HepG2 (cell line): ENCODE results near the gene TIPIN. TPM values are rescaled to one million over a fixed set of nuclear protein-coding genes. Genes with fewer than 3 reads are reported as not detected.

Source experiments
- HHEX ChIP-seq: IDR thresholded peaks from 2 replicates; pipeline ENCODE4 v1.6.1; 2016; ENCODE audit warnings: control low read depth
- HOXD1 ChIP-seq: sonication (generic); formaldehyde crosslinking; IDR thresholded peaks from 2 replicates; pipeline ENCODE4 v1.5.0; 2020; ENCODE audit warnings: missing genetic modification reagents
- KDM2A ChIP-seq: sonication (generic); formaldehyde crosslinking; IDR thresholded peaks from 2 replicates; pipeline ENCODE4 v1.4.0; 2020; ENCODE audit warnings: low read depth, missing genetic modification reagents, borderline replicate concordance
- NR2F2 ChIP-seq: IDR thresholded peaks from 2 replicates; pipeline ENCODE4 v1.6.1; 2012; ENCODE audit warnings: low read depth, inconsistent platforms, borderline replicate concordance
- RFX3 ChIP-seq: IDR thresholded peaks from 2 replicates; pipeline ENCODE4 v1.6.1; 2016; ENCODE audit warnings: missing biosample characterization, missing genetic modification reagents
- SIX1 ChIP-seq: sonication (generic); formaldehyde crosslinking; IDR thresholded peaks from 2 replicates; pipeline ENCODE4 v1.4.0; 2020; ENCODE audit warnings: missing genetic modification reagents, borderline replicate concordance
- ZBTB25 ChIP-seq: IDR thresholded peaks from 2 replicates; pipeline ENCODE4 v1.6.1; 2018; ENCODE audit warnings: missing genetic modification reagents
- ZMAT3 ChIP-seq: sonication (generic); formaldehyde crosslinking; conservative IDR thresholded peaks from 2 replicates; pipeline ENCODE4 v1.7.0; 2021; ENCODE audit warnings: missing genetic modification reagents
- ZNF281 ChIP-seq: sonication (generic); formaldehyde crosslinking; IDR thresholded peaks from 2 replicates; pipeline ENCODE4 v1.4.0; 2020; ENCODE audit warnings: missing genetic modification reagents, borderline replicate concordance
- ZNF407 ChIP-seq: sonication (generic); formaldehyde crosslinking; IDR thresholded peaks from one replicate; pipeline ENCODE4 v1.5.1; 2020; ENCODE audit warnings: mild to moderate bottlenecking, missing genetic modification reagents; ENCODE audit errors: not compliant biosample characterization
- ZNF737 ChIP-seq: sonication (generic); formaldehyde crosslinking; IDR thresholded peaks from 2 replicates; pipeline ENCODE4 v1.5.0; 2020; ENCODE audit warnings: missing genetic modification reagents, mild to moderate bottlenecking, borderline replicate concordance
- ZNF841 ChIP-seq: sonication (generic); formaldehyde crosslinking; IDR thresholded peaks from 2 replicates; pipeline ENCODE4 v1.8.1; 2023; ENCODE audit warnings: missing genetic modification reagents, borderline replicate concordance
- polyA plus RNA-seq, 8 experiments: library from polyadenylated mRNA; depleted of rRNA in 3 of 8; stranded (reverse) in 7 of 8; unstranded in 1 of 8; fragments of >200 nt; fragmentation: Illumina TruSeq in 4 of 8; extraction: Trizol in 4 of 8; gene quantifications; 2 replicates each; pipeline versions ENCODE4 v1.2.1 to v1.2.3, GENCODE V29; 2011 to 2016; ENCODE audit warnings: low read depth in 4 of 8, missing spikeins in 1 of 8, mixed read lengths in 1 of 8; ENCODE audit not compliant: insufficient read depth in 1 of 8
- total RNA-seq, 5 experiments: library from RNA; depleted of rRNA; stranded (reverse); fragments of >200 nt; fragmentation: Illumina TruSeq; extraction: Trizol; gene quantifications; 2 replicates each; pipeline ENCODE4 v1.2.3, GENCODE V29; 2016; ENCODE audit warnings: low read depth in 1 of 5

Gene TIPIN
- total and polyA plus RNA-seq, 2 of the 13 experiments (the other 11 are each of a cell fraction or from before 2014, with no cell fraction given) = 2.7 to 28.6 TPM

- no peak; the same call in 1 of the 2 replicates for TF ChIP-seq KDM2A (CRISPR knock-in tag)
- TF ChIP-seq ZNF737 = 0 out of 2 replicates have a peak, but pooled peaks have one; percentile 38
- TF ChIP-seq ZNF841 (CRISPR knock-in tag) = no peak
- peak; percentile 22; the same call in 1 of the 2 replicates for TF ChIP-seq HOXD1 (CRISPR knock-in tag)
- TF ChIP-seq NR2F2 = no peak
- TF ChIP-seq ZNF281 (CRISPR knock-in tag) = peak; percentile 70
- 0 out of 2 replicates have a peak, but pooled peaks have one; percentile 23 for TF ChIP-seq ZMAT3
- TF ChIP-seq SIX1 (CRISPR knock-in tag) = no peak
- no peak for TF ChIP-seq HHEX
- no peak for TF ChIP-seq ZNF407 (CRISPR knock-in tag)
- TF ChIP-seq RFX3 (CRISPR knock-in tag) = no peak
- TF ChIP-seq ZBTB25 (CRISPR knock-in tag) = 0 out of 2 replicates have a peak, but pooled peaks have one; percentile 50
Measured at GRCh38 chr15:66356359-66357236, at the start of gene TIPIN (continued).
